Testis (tissue), 2 donors: Measurements from ENCODE around the gene EYS.

Source experiments
- POLR2A ChIP-seq: fragments of 450-650 bp; IDR thresholded peaks from one replicate; pipeline ENCODE4 v1.6.1; 2017; ENCODE audit warnings: antibody characterized with exemption, mild to moderate bottlenecking, moderate library complexity
- TF ChIP-seq, protein P1 (sequence below), 3 experiments: fragments of 450-650 bp in 2 of 3; fragments of 200-600 bp in 1 of 3; sonication (generic) in 1 of 3; IDR thresholded peaks; one replicate each; pipeline ENCODE4 v1.5.1; 2016 to 2019; ENCODE audit warnings: antibody characterized with exemption in 3 of 3, mild to moderate bottlenecking in 2 of 3, moderate library complexity in 1 of 3

GRCh38 chr6:64383277-64383676 lies 1323.7 kb downstream of the EYS start:
- TF ChIP-seq, protein P1, sequence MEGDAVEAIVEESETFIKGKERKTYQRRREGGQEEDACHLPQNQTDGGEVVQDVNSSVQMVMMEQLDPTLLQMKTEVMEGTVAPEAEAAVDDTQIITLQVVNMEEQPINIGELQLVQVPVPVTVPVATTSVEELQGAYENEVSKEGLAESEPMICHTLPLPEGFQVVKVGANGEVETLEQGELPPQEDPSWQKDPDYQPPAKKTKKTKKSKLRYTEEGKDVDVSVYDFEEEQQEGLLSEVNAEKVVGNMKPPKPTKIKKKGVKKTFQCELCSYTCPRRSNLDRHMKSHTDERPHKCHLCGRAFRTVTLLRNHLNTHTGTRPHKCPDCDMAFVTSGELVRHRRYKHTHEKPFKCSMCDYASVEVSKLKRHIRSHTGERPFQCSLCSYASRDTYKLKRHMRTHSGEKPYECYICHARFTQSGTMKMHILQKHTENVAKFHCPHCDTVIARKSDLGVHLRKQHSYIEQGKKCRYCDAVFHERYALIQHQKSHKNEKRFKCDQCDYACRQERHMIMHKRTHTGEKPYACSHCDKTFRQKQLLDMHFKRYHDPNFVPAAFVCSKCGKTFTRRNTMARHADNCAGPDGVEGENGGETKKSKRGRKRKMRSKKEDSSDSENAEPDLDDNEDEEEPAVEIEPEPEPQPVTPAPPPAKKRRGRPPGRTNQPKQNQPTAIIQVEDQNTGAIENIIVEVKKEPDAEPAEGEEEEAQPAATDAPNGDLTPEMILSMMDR (IDR thresholded peaks at IDR 0.05) = no peak
- no peak for TF ChIP-seq POLR2A
